Measurements from ENCODE around the gene SRA1.
A peak's percentile ranks its signal among the peaks of the same experiment; 100 is the strongest.
"Not testable (repeated sequence)": the region's sequence is repeated elsewhere in the genome, so short reads cannot be mapped to it uniquely, and the experiment has no call there.

SRA1 gene

GRCh38 chr5:140557136-140557805 is at the start of gene SRA1:
SRA1 (minus strand) TSS chr5:140557473; CDS start chr5:140557452, 21 bp downstream.
- DNase-seq = peak; percentile 83 to 85

DNA sequence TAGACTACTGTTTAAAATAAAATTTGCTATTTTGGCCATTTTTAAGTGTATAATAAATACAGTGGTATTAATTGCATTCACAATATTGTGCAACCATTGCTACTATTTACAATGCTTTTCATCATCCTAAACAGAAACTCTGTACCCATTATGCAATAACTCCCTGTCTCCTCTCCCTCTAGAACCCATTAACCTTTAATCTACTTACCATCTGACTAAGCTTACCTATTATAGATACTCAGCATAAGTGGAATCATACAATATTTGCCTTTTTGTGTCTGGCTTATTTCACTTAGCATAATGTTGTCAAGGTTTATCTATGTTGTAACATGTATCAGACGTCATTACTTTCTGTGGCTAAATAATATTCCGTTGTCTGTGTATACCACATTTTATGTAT is 49.8 kb upstream of the SRA1 start:
- DNase-seq = no peak

- no peak for DNase-seq
These were observed 48.6 kb upstream of the SRA1 start for GRCh38 chr5:140605879-140606278.

- DNase-seq = no peak
These were observed 46.5 kb upstream of the SRA1 start for GRCh38 chr5:140603734-140604133.

GRCh38 chr5:140603446-140603698 is 46.1 kb upstream of the SRA1 start:
- not testable (repeated sequence) for DNase-seq

- no peak for DNase-seq
These were observed 44.9 kb upstream of the SRA1 start for GRCh38 chr5:140602147-140602546.

DNA sequence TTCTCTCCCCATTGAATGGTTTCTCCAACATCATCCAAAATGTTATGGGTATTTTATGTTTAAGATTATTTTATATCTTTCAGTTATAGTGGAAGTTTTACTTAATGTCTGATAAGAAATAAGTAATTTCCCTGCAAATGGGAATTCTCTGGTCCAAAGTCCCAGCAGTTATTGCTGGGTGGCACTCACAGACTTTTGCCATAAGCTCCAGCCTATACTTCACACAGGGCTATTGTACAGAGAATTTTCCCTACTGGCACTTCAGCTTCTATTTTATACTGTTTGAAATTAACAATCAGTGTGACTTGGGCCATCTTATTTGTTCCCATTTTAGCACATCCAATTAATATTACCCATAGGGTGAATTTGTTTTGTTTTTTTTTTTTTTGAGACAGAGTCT is 42.8 kb upstream of the SRA1 start:
- DNase-seq = no peak

DNA sequence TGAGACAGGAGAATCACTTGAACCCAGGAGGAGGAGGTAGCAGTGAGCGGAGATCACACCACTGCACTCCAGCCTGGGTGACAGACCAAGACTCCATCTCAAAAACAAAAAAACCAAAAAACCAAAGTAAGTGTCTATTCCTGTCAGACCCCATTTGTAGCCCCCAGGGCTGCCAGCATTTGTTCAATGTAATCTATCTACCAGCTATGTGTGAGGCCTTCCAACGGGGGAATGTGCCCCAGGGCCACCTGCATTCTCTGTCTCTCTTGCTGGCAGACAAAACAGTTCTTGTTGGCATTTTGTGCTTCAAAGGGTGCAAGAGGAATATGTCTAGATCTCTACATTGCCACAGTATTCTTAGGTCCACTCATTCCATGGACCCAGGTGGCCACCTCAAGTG is 41.6 kb upstream of the SRA1 start:
- DNase-seq = no peak

DNA sequence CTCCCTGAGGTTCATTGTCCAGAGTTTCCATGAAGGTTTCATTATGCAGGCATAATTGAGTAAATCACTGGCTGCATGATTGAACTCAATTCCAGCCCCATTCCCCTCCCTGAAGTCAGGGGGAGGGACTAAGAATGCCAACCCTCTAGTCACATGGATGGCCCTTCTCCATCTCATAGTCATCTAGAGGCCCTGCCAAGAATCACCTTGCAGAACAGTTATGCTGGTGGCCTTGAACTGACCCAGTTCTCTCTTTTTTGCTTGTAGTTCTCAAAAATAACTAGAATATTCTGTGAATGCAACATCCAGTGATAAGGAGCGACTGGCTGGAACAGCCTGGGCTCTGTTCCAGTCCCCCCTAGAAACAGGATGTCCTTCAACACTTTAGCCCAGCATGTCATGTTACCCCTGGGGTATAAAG is 39.1 kb upstream of the SRA1 start:
- DNase-seq = no peak

DNA sequence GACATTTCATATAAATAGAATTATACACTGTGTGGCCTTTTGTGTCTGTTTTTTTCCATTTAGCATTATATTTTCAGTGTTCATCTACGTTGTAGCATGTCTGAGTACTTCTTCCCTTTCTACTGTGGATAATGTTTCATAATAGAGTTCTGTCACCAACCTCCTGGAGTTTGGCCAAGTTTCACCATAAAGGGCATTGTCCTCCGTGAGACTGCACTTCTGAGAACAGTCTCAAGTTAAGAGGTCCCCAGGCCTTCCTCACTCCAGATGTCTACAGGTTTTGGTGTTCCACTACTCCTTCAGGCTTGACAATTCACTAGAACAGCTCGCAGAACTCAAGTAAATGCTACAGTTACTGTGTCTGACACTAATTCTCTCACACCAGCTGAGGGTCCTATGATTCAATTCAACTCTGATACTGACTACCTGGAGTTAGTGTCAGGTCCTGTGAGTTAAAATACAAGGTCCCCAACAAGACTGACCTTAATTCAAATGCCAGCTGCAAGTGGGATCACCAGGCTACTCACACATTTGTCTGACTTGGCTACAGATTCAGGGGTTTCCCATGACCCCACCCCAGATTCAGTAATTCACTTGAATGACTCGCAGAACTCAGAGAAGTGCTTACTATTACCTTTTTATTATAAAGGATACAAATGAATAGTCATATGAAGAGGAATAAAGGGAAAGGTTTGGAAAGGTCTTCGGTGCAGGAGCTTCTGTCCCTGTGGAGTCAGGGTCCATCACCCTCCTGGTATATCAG is 38.4 kb upstream of the SRA1 start:
- DNase-seq = no peak

DNA sequence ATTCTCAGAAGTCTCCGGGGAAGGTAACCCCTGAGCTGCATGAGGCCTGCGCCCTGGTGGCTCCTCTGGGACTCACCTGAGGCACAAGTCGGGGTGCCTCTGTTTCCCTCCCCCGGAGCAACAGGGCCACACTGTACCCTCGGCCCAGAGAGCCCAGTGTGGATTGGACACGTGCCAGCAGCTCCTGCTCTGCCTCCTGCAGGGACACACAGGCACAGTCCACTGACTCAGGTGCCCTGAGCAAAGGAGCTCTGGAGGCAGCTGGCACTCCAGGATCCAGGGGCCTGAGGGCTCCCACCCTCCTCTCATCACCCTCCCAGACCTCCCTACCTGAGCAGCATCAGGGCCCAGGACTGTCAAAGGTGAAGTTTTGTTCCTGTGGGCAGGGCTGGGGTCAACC is 36.9 kb upstream of the SRA1 start:
- no peak for DNase-seq

DNA sequence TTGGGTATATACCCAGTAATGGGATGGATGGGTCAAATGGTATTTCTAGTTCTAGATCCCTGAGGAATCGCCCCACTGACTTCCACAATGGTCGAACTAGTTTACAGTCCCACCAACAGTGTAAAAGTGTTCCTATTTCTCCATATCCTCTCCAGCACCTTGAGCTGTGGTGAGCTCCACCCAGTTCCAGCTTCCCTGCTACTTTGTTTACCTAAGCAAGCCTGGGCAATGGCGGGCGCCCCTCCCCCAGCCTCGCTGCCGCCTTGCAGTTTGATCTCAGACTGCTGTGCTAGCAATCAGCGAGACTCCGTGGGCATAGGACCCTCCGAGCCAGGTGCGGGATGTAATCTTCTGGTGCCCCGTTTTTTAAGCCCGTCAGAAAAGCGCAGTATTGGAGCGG is 35.8 kb upstream of the SRA1 start:
- not testable (repeated sequence) for DNase-seq

DNA sequence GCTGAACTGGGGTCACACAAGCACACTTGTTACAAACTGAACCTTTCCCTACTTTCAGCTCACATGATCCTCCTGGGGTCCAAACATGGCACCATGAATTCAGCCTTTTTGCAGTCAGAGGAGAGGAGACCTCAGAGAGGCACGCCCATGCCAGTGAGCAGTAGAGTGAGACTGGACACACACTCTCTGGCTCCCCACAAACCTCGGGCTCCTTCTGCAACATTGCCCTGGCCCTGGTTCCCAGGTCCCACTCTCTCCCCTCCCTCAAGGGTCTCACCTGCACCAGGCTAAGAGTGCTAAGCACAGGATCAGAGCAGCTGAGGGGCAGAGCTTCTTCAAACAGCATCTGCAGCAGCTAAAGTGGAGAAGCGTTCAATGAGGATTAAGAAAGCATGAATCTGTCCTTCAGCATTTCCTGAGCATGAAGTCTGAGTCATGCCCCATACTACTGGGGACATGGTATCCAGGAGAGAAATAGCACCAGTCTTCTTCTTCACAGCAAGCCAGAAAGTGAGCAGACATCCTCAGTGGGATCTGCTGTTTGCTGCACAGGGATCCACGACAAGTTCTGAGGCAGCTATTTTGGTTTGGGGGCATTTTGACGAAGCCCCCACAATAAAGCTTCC is 34.6 kb upstream of the SRA1 start:
- no peak for DNase-seq

DNA sequence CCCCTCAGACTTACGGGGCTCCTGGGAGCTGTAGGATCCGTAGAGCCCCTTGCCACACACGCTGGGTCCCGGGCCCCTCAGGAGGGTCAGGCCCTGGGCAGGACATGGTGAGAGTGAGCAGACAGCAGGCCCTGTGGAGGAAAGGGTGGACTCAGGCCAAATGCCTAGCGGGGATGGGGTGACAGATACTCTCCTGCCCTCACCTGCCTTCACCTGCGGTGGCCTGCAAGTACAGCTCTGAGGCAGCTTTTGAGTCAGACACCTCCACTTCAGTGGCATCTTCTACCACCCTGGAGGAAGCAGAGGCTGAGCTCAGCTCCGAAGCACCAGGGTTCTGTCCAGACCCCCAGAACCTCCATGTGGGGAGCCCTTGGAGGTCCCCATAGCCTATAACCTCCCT is 33.6 kb upstream of the SRA1 start:
- DNase-seq = no peak

- no peak for DNase-seq
These were observed 31.2 kb upstream of the SRA1 start for GRCh38 chr5:140588311-140589070.

GRCh38 chr5:140587495-140587894 is 30.2 kb upstream of the SRA1 start:
- no peak for DNase-seq

DNA sequence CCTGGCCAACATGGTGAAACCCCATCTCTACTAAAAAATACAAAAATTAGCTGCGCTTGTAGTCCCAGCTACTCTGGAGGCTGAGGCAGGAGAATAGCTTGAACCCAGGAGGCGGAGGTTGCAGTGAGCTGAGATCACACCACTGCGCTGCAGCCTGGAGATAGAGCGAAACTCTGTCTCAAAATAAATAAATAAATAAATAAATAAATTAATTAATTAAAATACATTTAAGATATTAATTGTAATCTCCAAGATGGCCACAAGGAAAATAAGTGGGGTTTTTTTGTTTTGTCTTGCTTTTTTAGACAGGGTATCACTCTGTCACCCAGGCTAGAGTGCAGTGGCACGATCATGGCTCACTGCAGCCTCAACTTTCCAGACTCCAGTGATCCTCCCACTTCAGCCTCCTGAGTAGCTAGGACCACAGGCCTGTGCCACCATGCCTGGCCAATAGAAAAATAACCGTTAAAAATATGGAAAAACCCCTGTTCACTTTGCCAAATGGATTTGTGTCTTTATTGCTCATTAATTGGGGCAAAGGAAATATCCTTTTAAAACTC is 22.0 kb upstream of the SRA1 start:
- DNase-seq = not testable (repeated sequence)

DNA sequence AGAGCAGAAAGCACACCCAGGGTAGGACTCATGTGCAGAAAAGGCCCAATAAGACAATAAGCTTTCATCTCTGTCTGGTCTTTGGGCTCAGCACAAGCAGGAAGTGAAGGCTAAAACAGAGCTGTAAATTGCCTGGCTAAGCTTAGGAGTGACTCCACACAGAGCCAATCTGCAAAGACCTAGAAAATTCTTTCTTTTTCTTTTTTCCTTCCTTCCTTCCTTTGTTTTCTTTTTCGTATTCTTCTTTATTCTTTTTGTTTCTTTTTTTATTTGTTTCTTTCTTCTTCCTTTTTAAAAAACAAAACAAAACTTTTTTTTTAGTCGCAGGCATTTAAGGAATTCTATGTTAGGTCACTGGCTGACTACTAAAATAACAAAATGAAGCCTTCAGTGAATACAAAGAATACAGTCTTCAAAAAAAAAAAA is 19.5 kb upstream of the SRA1 start:
- no peak for DNase-seq

GRCh38 chr5:140575309-140575708 is 18.0 kb upstream of the SRA1 start:
- DNase-seq = no peak

DNA sequence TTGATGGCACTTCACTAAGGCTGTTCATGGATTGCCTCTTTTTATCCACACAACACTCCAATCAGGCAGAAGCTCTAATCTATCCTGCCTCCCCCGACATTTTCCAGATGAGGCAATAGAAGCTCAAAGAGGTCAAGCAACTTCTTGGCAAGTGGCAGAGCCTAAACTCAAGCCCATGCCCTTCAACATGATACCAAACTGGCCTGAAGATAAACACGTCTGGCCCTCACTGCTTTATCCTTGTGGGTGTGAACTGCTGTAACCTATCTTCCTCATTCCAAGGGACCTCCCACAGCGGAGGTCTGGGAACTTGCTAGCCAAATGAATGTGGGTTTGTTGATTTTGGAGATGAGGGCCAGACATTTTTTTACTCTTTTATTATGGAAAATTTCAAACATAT is 16.9 kb upstream of the SRA1 start:
- DNase-seq = no peak

- no peak for DNase-seq
These were observed 16.4 kb upstream of the SRA1 start for GRCh38 chr5:140573683-140574082.

DNA sequence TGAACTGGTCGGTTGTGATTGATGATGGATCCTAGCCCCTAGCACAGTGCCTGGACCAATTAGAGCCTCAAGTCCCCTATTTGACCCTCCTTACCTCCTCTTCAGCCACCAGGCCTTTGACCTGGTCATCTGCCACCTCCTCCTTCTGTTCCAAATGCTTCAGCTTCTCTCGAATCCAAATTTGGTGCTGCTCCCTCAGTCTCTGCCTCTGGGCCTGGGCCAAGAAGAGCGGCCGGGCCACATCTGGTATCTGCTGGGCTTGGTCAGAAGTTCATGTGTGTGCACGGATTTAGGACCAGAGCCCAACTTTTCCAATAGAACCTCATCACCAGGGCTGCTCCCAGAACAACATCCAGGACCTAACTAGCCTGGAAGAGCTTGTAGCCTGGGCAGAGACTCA is 13.8 kb upstream of the SRA1 start:
- DNase-seq = no peak

DNA sequence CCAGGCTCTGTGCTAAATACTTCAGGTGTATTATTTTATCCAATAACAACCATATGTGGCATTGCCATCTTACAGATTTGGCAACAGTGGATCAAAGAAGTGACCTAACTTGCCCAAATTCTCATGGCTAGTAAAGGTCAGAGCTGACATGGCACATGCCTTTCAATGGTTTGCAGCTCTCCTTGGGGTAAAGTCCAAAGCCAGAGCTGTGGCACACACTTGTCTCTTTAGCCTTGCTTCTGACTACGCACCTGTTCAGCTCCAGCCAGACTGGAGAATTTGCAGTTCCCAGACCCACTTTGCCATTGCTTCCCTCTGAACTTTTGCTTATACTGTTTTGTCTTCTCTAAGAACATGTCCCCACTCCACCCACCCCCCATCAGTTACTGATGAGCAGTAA is 13.2 kb upstream of the SRA1 start:
- no peak for DNase-seq

Data from stimulated activated CD4-positive, alpha-beta T cell treated with anti-CD3 and anti-CD28 coated beads, Interleukin-2, amount 100 ng/mL, for 48 hours (primary cell).